GM18502 (cell line): ENCODE measurements around the gene CD164L2.

ENCODE experiments used
- ATAC-seq: cut with Tn5 transposase; IDR thresholded peaks from one replicate; pipeline ENCODE4 v1.9.1; 2021; ENCODE audit warnings: mild to moderate bottlenecking; ENCODE audit not compliant: unreplicated experiment, poor library complexity

CD164L2 gene

GRCh38 chr1:27330786-27331185 lies 52.3 kb downstream of the CD164L2 start:
- ATAC-seq = no peak
